Activated T-cell treated with anti-CD3 and anti-CD28 coated beads for 24 hours (primary cell): ENCODE results near the gene MFN1.

ENCODE experiments used
- DNase-seq: peaks from one replicate; pipeline ENCODE4 v3.0.0-alpha.2; 2020; ENCODE audit warnings: low read depth

The MFN1 gene

GRCh38 chr3:179430277-179430870 lies 82.9 kb downstream of the MFN1 start:
- no peak for DNase-seq

GRCh38 chr3:179432021-179432420 lies 84.5 kb downstream of the MFN1 start:
- no peak for DNase-seq

GRCh38 chr3:179432451-179432850 lies 84.9 kb downstream of the MFN1 start:
- no peak for DNase-seq

GRCh38 chr3:179436517-179436916 lies 89.0 kb downstream of the MFN1 start:
- no peak for DNase-seq

GRCh38 chr3:179438841-179439240 lies 91.3 kb downstream of the MFN1 start:
- no peak for DNase-seq
